HG02884 (cell line): ENCODE results near the gene ATXN1.

Experiments used
- ATAC-seq: cut with Tn5 transposase; IDR thresholded peaks from one replicate; pipeline ENCODE4 v1.9.1; 2021; ENCODE audit warnings: mild to moderate bottlenecking, moderate library complexity; ENCODE audit not compliant: unreplicated experiment

Gene ATXN1

GRCh38 chr6:16762550-16763477 is 1.6 kb upstream of the ATXN1 start:
- no peak for ATAC-seq

DNA sequence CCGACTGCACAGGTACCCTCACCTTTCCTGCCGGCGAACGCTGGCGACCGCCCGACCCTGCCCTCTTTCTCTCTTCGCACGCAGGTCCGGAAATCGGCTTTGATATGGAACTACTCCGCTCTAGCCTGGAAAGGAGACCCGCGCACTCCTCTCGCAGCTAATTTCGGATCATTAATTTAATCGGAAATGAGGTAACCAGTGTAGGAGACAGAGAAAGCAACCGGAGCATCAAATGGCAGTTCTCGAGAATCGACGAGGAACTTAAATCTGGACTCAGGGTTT is 949 bp upstream of the ATXN1 start:
- peak; percentile 2 for ATAC-seq

GRCh38 chr6:16761471-16762267 is 409 bp upstream of the ATXN1 start:
- peak; percentile 37 for ATAC-seq

DNA sequence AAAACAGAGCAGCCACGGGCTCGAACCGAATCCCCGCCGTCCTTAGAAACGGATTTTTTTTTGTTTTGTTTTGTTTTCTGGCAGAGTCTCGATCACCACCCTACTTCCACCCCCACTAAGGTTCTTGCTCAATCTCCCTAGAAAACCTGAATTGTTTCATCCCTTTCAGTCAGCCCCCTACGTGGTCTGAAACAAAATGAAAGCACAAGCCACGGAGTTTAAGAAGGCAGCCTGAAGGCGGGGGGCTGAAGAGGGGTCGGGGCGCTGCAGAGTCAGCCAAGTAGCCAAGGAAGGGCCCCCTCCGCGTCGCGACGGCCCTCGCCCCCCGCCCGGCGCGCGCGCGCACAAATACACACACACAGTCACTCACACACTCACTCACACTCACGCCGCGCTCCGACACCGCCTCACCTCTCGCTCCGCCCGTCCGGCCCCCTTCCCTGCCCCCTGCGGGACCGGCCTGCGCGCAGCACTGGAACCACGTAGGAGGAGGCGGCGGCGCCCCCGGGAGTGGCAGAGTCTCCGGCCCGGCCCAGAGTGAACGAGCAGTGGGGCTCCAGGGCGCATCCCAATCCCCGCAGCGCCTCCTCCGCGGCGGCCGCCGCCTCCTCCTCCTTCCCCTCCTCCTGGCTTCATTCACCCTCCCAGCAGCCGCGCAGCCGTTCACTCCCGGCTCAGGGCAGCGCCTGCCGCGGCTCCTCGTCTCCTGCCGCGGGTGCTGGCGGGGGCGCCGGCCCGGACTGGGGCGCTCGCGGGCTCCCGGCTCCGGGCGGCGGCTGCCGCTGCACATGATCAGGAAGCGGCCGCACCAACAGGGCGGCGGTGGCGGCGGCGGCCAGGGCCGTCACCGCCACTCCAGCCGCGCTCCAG is 1.4 kb downstream of the ATXN1 start:
- ATAC-seq, result peak; percentile 37

GRCh38 chr6:16759181-16759645 is 2.0 kb downstream of the ATXN1 start:
- no peak for ATAC-seq

- no peak for ATAC-seq
These were observed 2.9 kb downstream of the ATXN1 start for GRCh38 chr6:16758163-16758975.

DNA sequence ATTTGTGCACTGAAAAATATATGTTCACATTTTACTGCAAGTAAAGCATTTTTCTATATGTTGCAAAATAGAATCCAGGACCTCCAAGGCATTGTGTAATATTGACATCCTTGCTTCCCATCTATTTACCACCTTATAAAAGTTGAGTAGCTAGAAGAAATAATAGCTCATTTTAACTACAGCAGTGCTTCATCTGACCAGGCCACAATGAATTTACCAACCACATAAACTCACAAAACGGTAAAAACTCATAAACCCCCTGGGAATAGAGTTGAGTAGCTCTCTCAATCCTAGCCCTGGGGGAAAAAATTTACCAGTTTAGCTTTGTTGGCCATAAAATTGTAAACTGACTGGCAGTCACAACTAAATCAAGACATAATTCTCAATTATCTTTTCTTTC is 3.9 kb downstream of the ATXN1 start:
- ATAC-seq, result no peak

DNA sequence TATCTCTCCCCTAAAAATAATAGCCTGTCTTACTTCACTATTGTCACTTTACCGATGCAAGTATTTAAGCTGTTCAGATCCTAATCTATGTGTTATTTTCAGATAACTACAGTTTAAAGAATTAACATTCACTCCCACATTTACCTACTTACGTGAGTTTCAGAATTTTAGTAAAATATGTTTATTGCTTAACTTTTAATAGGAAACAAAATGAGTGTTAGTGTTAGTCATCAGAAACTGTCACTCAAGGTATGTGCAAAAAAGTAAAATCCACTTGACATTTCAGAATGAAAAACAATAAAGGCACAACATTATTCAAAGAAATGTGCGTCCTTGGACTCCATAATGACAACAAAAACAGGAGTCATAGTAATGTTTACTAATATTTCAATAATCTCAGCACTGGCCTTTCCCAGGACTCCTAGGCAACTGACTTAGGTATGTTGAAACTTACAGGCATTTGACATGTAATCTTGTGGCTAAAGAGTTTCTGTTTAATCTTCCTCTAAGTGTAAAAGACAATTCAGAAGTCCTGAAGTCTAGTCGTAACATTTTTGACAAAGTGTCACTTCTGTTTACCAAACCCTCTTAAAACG is 4.5 kb downstream of the ATXN1 start:
- ATAC-seq, result no peak

DNA sequence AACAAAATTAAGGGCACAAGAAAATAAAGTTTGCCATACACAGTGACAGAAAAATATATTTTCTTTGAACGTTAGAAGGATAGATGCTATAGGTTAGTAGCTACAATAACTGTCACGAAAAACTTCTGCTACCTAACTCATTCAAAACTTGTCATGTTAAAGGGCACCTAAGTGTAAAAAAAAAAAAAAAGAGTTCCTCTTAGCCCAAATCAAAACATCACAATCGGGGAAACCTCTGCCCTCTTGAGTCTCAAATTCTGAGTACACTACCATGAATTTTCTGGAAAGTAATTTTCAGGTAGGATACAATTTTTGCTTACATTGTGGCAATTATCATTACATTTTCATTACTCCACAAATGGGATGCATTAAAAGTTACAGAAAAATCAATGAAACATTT is 5.7 kb downstream of the ATXN1 start:
- ATAC-seq, result no peak

DNA sequence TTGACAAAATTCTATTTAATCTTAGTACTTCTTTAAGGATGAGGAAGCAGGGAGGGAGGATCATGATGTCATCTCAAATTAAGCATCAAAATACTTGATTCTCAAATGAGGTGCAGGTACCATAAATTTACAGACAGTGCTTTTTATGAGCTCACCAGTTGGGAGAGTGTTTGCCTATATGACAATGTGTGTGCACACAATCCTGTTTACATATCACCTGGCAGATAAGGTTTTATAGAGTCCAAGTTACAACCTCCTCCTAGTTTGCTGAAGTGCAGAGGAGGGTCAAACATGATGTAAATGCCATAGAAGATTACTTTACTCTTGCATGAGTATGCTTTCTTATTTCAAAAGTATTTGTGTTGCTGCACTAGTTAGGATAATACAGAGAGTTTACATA is 6.4 kb downstream of the ATXN1 start:
- ATAC-seq, result no peak

DNA sequence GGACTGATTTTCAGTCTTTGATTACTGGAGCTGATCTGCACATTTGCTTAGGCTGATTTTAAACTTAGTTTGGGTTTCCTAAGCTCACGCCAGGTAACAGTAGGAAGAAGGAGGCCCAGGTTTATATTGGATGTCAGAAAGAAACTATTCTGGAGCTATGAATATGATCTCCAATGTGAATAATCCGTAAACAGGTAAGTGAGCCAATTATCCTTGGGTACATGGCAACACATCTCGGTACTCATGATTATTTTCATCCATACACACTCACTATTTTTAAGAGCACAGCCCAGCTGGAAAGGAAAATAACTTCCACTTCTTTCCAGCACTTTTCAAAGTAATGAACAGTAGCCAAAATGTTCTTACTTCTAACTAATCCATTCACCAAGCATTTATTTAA is 7.0 kb downstream of the ATXN1 start:
- ATAC-seq, result no peak

- ATAC-seq, result no peak
These were observed 7.9 kb downstream of the ATXN1 start for GRCh38 chr6:16753341-16753740.

DNA sequence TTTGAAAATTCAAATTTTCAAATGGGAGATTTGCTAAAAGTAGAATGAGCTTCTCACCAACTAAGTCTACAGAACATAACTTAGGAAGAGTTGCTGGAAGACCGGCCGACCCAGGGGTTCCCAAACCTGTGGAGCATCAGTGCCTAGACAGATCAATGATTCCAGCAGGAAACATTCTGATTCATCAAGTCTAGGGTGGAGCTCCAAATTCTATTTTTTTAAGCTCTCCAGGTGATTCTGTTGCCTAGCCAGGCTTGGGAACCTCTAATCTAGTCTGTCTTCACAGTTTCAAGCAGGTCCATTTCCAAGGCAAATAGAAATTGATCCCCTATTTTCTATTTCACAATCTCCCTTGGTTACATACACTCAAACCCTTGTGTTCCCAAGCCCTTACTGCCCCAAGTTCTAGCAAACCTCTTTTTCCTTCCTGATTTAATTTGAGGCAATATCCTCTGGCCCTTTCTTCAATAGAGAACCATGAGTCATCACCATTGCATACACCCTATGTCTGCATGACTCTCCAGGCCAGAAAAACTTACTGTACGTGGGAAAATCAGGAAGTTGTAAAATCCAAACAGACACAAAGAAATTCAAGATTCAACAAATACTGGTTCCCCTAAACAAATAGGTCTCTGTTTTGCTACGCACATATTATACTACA is 8.9 kb downstream of the ATXN1 start:
- no peak for ATAC-seq

DNA sequence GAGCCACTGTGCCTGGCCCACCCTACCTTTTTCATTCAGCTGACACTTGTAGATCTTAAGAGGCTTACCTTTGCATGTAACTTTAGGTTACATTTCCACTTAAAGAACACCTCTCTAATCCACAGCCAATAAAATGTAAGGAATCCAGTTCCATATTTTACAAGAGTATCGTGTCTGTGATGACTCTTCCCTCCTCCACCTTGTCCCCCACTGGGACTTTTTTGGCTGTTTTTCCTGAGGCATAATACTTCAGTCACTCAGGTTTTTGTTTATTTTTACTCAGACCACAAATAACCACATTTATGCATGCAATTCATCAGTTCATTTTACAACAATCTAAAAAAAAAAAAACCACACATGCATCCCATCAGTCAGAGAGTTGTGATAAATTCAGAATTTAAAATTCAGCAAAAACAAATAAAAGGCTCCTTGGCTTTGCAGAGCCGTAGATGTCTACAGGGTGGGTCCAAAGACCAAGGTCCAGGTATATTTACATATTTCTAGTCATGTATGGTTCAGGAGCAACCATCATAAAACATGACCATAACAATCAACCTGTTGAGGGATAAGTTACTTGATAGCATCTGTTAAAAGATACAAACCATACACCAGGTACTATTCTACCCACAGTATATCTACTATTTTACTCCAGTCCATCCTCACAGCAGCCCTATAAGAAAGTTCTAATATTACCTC is 9.9 kb downstream of the ATXN1 start:
- no peak for ATAC-seq

GRCh38 chr6:16750566-16750965 is 10.7 kb downstream of the ATXN1 start:
- ATAC-seq, result no peak

DNA sequence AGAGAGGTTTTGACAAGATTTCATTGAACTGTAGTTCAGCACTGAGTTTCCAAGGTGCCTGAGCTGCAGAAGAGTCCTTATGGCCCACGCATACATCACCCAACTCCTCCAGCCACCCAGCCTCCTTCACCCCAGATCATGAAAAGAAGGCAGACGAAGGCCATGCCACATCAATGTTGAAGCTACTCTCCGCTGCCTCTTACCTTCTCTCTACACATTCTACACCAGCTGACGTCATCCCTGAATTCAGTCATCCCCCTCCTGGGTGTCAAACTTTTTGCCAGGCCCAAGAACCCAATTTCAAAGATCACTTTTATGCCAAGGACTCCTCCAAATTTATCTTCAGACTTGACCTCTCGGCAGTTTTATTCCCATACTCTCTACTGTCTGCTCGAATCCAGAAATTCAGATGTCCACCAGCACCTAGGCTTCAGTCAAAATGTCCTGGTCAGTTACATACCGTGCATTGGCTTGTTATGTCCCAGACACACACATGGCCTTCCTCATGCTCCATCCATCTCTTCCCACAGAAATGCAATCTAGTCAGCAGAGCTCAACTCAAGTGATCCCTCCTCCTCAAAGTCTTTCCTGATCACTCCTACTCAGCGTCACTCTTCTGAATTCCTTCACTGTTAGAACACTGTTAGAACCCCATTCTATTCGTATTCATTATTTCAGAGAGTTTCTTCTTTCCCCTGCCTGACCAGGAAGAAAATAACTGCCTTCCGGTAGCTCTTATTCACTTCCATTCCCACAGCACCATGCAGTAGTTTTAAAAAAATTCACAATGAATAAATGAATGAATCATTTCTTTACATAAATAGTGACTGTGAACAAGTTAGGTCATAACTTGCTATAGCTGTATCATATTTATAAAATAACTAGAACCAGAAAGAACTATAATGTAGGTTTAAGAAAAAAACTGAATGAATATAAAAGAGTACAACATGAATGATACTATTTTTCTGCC is 11.5 kb downstream of the ATXN1 start:
- no peak for ATAC-seq

DNA sequence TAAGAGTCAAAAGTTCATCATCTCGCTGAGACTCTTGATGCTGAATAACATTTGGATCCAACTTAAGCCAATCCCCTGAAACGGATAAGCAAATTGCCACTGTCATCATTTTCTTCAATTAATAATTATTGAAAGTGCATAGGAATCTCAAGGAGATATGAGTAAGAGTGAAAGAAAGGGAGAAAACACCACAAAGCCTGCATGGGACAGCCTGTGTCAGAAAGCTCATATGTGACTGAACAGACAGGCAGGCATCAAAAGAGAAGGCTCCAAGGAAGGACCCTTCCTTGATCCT is 13.3 kb downstream of the ATXN1 start:
- no peak for ATAC-seq
